RWPE2 (cell line): ENCODE data around the gene TMEM273.

Source experiments
- ATAC-seq: fragments of 200-7000 bp; cut with Tn5 transposase; 3 replicates; pipeline ENCODE4 v1.9.1; 2021; ENCODE audit warnings: low read depth
- DNase-seq: peaks from one replicate; pipeline ENCODE4 v3.0.0-alpha.2; 2020; ENCODE audit warnings: low spot score
- H3K27ac ChIP-seq: fragments of 450-650 bp; 2 replicates; pipeline ENCODE4 v1.5.1; 2017; ENCODE audit warnings: mild to moderate bottlenecking; ENCODE audit not compliant: poor library complexity, severe bottlenecking
- H3K27me3 ChIP-seq: fragments of 250-450 bp; sonication (Bioruptor Pico); 2 replicates; pipeline ENCODE4 v1.5.1; 2021; ENCODE audit warnings: mild to moderate bottlenecking, moderate library complexity; ENCODE audit not compliant: insufficient read depth, poor library complexity, severe bottlenecking
- H3K36me3 ChIP-seq: fragments of 250-450 bp; sonication (Bioruptor Pico); 2 replicates; pipeline ENCODE4 v1.5.1; 2020; ENCODE audit warnings: low read depth, mild to moderate bottlenecking, moderate library complexity
- H3K4me1 ChIP-seq: fragments of 250-450 bp; sonication (Bioruptor Pico); 2 replicates; pipeline ENCODE4 v1.5.1; 2021; ENCODE audit warnings: mild to moderate bottlenecking, moderate library complexity; ENCODE audit not compliant: insufficient read depth, poor library complexity, severe bottlenecking
- H3K4me3 ChIP-seq: fragments of 250-450 bp; sonication (Bioruptor Pico); 2 replicates; pipeline ENCODE4 v1.5.1; 2021; ENCODE audit warnings: mild to moderate bottlenecking, moderate library complexity; ENCODE audit not compliant: severe bottlenecking
- H3K9me3 ChIP-seq: fragments of 250-450 bp; sonication (Bioruptor Pico); 2 replicates; pipeline ENCODE4 v1.5.1; 2021; ENCODE audit warnings: mild to moderate bottlenecking, moderate library complexity; ENCODE audit not compliant: severe bottlenecking
- CTCF ChIP-seq: fragments of 450-650 bp; IDR thresholded peaks from one replicate; pipeline ENCODE4 v1.5.1; 2017; ENCODE audit warnings: mild to moderate bottlenecking, moderate library complexity; ENCODE audit not compliant: poor library complexity, severe bottlenecking

The TMEM273 gene

GRCh38 chr10:49230004-49230403 lies 41.8 kb upstream of the TMEM273 start:
- H3K27ac ChIP-seq: no peak overlapping the region
- H3K4me1 ChIP-seq: no peaks in the 10 kb centered on the region
- no peaks in the 10 kb centered on the region for H3K9me3 ChIP-seq
- ATAC-seq (no peak), DNase-seq (no peak)
- no peak overlapping the region for H3K4me3 ChIP-seq
- peaks cover 26% of the 10 kb centered on the region for H3K27me3 ChIP-seq
- no peaks in the 10 kb centered on the region for H3K36me3 ChIP-seq
- no peak for TF ChIP-seq CTCF

- H3K36me3 ChIP-seq: no peaks in the 10 kb centered on the region
- peaks cover 22% of the 10 kb centered on the region for H3K27me3 ChIP-seq
- ATAC-seq (no peak), DNase-seq (no peak)
- no peaks in the 10 kb centered on the region for H3K9me3 ChIP-seq
- no peak overlapping the region for H3K27ac ChIP-seq
- no peak for TF ChIP-seq CTCF
- no peaks in the 10 kb centered on the region for H3K4me1 ChIP-seq
- H3K4me3 ChIP-seq: no peak overlapping the region
These were observed 40.5 kb upstream of the TMEM273 start for GRCh38 chr10:49228677-49229076.

- H3K36me3 ChIP-seq: no peaks in the 10 kb centered on the region
- no peak overlapping the region for H3K27ac ChIP-seq
- no peak overlapping the region for H3K4me3 ChIP-seq
- DNase-seq (no peak), ATAC-seq (no peak)
- no peaks in the 10 kb centered on the region for H3K4me1 ChIP-seq
- no peak for TF ChIP-seq CTCF
- H3K9me3 ChIP-seq: no peaks in the 10 kb centered on the region
- peaks cover 20% of the 10 kb centered on the region for H3K27me3 ChIP-seq
These were observed 39.2 kb upstream of the TMEM273 start for GRCh38 chr10:49227406-49227805.

GRCh38 chr10:49226594-49226993 lies 38.4 kb upstream of the TMEM273 start:
- H3K9me3 ChIP-seq: no peaks in the 10 kb centered on the region
- no peak for DNase-seq
- ATAC-seq: no peak
- H3K27ac ChIP-seq: no peak overlapping the region
- no peaks in the 10 kb centered on the region for H3K36me3 ChIP-seq
- H3K4me3 ChIP-seq: no peak overlapping the region
- no peaks in the 10 kb centered on the region for H3K4me1 ChIP-seq
- peaks cover 15% of the 10 kb centered on the region for H3K27me3 ChIP-seq
- TF ChIP-seq CTCF: no peak

GRCh38 chr10:49225218-49225876 lies 37.2 kb upstream of the TMEM273 start:
- no peaks in the 10 kb centered on the region for H3K4me1 ChIP-seq
- no peak for TF ChIP-seq CTCF
- peaks cover 5% of the 10 kb centered on the region for H3K27me3 ChIP-seq
- ATAC-seq (no peak), DNase-seq (no peak)
- H3K36me3 ChIP-seq: no peaks in the 10 kb centered on the region
- no peak overlapping the region for H3K4me3 ChIP-seq
- no peak overlapping the region for H3K27ac ChIP-seq
- H3K9me3 ChIP-seq: no peaks in the 10 kb centered on the region
